HUES48 (cell line): Measurements from ENCODE around the gene UBE2J1.
"Not testable (repeated sequence)": the region's sequence is repeated elsewhere in the genome, so short reads cannot be mapped to it uniquely, and the experiment has no call there.

Experiments used
- H3K27ac ChIP-seq: one replicate; pipeline ENCODE4 v1.7.0; 2013; ENCODE audit warnings: low read depth, low read length, inconsistent platforms
- H3K27me3 ChIP-seq: 2 replicates; pipeline ENCODE4 v1.6.1; 2013; ENCODE audit warnings: mild to moderate bottlenecking, low read length; ENCODE audit not compliant: control insufficient read depth, insufficient read depth
- H3K36me3 ChIP-seq: 2 replicates; pipeline ENCODE4 v1.6.1; 2013; ENCODE audit warnings: low read length; ENCODE audit not compliant: control insufficient read depth, insufficient read depth
- H3K4me1 ChIP-seq: 2 replicates; pipeline ENCODE4 v1.6.1; 2013; ENCODE audit warnings: mild to moderate bottlenecking, low read length; ENCODE audit not compliant: control insufficient read depth, insufficient read depth
- H3K4me3 ChIP-seq: 2 replicates; pipeline ENCODE4 v1.5.1; 2013; ENCODE audit warnings: mild to moderate bottlenecking, low read depth, low read length
- H3K9ac ChIP-seq: 2 replicates; pipeline ENCODE4 v1.6.1; 2013; ENCODE audit warnings: mild to moderate bottlenecking, low read depth, low read length, moderate library complexity
- H3K9me3 ChIP-seq: 2 replicates; pipeline ENCODE4 v1.6.1; 2013; ENCODE audit warnings: low read length; ENCODE audit not compliant: control insufficient read depth, insufficient read depth

The UBE2J1 gene

GRCh38 chr6:89352278-89353117 lies at the start of gene UBE2J1:
TSS of gene UBE2J1 (minus strand) at chr6:89352722. CDS start at chr6:89352569, 153 bp downstream.
- H3K27ac ChIP-seq, result peak within 1 kb of the TSS; percentile 78
- H3K36me3 ChIP-seq, result no peaks in the 10 kb centered on the region
- H3K4me3 ChIP-seq, result peak within 1 kb of the TSS; percentile 82
- peak within 1 kb of the TSS; percentile 82 for H3K9ac ChIP-seq
- H3K4me1 ChIP-seq, result peaks cover 3% of the 10 kb centered on the region; the same call in 1 of the 2 replicates
- peaks cover 24% of the 10 kb centered on the region for H3K27me3 ChIP-seq
- no peaks in the 10 kb centered on the region for H3K9me3 ChIP-seq

- Histone ChIP-seq H3K4me1 (peaks cover 7% of the 10 kb centered on the region), H3K27ac (no peak overlapping the region), H3K27me3 (no peaks in the 10 kb centered on the region), H3K4me3 (no peak overlapping the region), H3K9ac (no peak overlapping the region), H3K9me3 (no peaks in the 10 kb centered on the region), H3K36me3 (no peaks in the 10 kb centered on the region)
These were observed 48.4 kb upstream of the UBE2J1 start for GRCh38 chr6:89400912-89401399.

- Histone ChIP-seq H3K4me3 (no peak overlapping the region), H3K9ac (no peak overlapping the region), H3K27ac (no peak overlapping the region), H3K4me1 (no peaks in the 10 kb centered on the region), H3K27me3 (no peaks in the 10 kb centered on the region), H3K36me3 (no peaks in the 10 kb centered on the region), H3K9me3 (no peaks in the 10 kb centered on the region)
These were observed 47.5 kb upstream of the UBE2J1 start for GRCh38 chr6:89400050-89400449.

- Histone ChIP-seq H3K9me3 (no peaks in the 10 kb centered on the region), H3K9ac (no peak overlapping the region), H3K27ac (no peak overlapping the region), H3K27me3 (no peaks in the 10 kb centered on the region), H3K36me3 (no peaks in the 10 kb centered on the region), H3K4me1 (no peaks in the 10 kb centered on the region), H3K4me3 (no peak overlapping the region)
These were observed 46.4 kb upstream of the UBE2J1 start for GRCh38 chr6:89398762-89399525.

- H3K4me3 ChIP-seq, H3K9me3 ChIP-seq, H3K4me1 ChIP-seq, H3K36me3 ChIP-seq, H3K9ac ChIP-seq, H3K27me3 ChIP-seq, H3K27ac ChIP-seq: not testable (repeated sequence)
These were observed 45.4 kb upstream of the UBE2J1 start for GRCh38 chr6:89397884-89398283.

GRCh38 chr6:89393659-89394058 lies 41.1 kb upstream of the UBE2J1 start:
- H3K9ac ChIP-seq, result no peak overlapping the region
- H3K4me1 ChIP-seq, result no peaks in the 10 kb centered on the region
- no peaks in the 10 kb centered on the region for H3K36me3 ChIP-seq
- H3K4me3 ChIP-seq, result no peak overlapping the region
- no peaks in the 10 kb centered on the region for H3K27me3 ChIP-seq
- no peaks in the 10 kb centered on the region for H3K9me3 ChIP-seq
- no peak overlapping the region for H3K27ac ChIP-seq

- Histone ChIP-seq H3K9ac (no peak overlapping the region), H3K4me1 (no peaks in the 10 kb centered on the region), H3K27me3 (no peaks in the 10 kb centered on the region), H3K4me3 (no peak overlapping the region), H3K27ac (no peak overlapping the region), H3K9me3 (no peaks in the 10 kb centered on the region), H3K36me3 (no peaks in the 10 kb centered on the region)
These were observed 40.3 kb upstream of the UBE2J1 start for GRCh38 chr6:89392823-89393222.

GRCh38 chr6:89388846-89389245 lies 36.3 kb upstream of the UBE2J1 start:
- Histone ChIP-seq H3K27me3 (no peaks in the 10 kb centered on the region), H3K27ac (no peak overlapping the region), H3K9me3 (no peaks in the 10 kb centered on the region), H3K36me3 (no peaks in the 10 kb centered on the region), H3K4me1 (no peaks in the 10 kb centered on the region), H3K4me3 (no peak overlapping the region), H3K9ac (no peak overlapping the region)

- Histone ChIP-seq H3K9me3 (no peaks in the 10 kb centered on the region), H3K4me1 (no peaks in the 10 kb centered on the region), H3K9ac (no peak overlapping the region), H3K4me3 (no peak overlapping the region), H3K36me3 (no peaks in the 10 kb centered on the region), H3K27me3 (no peaks in the 10 kb centered on the region), H3K27ac (no peak overlapping the region)
These were observed 35.1 kb upstream of the UBE2J1 start for GRCh38 chr6:89387516-89388201.

- Histone ChIP-seq H3K27ac (no peak overlapping the region), H3K9me3 (no peaks in the 10 kb centered on the region), H3K4me3 (no peak overlapping the region), H3K9ac (no peak overlapping the region), H3K36me3 (no peaks in the 10 kb centered on the region), H3K4me1 (no peaks in the 10 kb centered on the region), H3K27me3 (no peaks in the 10 kb centered on the region)
These were observed 34.5 kb upstream of the UBE2J1 start for GRCh38 chr6:89386917-89387491.
